PC-3 (cell line): ENCODE results near the gene IQSEC1.

ENCODE experiments used
- EZH2 ChIP-seq: fragments of 300-600 bp; sonication (generic); IDR thresholded peaks from one replicate; pipeline ENCODE4 v1.6.1; 2017; ENCODE audit warnings: antibody characterized with exemption, mild to moderate bottlenecking, low read length; ENCODE audit not compliant: unreplicated experiment
- EZH2phosphoT487 ChIP-seq: fragments of 300-600 bp; sonication (generic); IDR thresholded peaks from 2 replicates; pipeline ENCODE4 v1.6.1; 2018; ENCODE audit warnings: mild to moderate bottlenecking, antibody characterized with exemption, low read length, borderline replicate concordance
- TF ChIP-seq, protein P1 (sequence below): fragments of 300-600 bp; sonication (generic); conservative IDR thresholded peaks from 2 replicates; pipeline ENCODE4 v1.5.1; 2017; ENCODE audit warnings: antibody characterized with exemption, low read depth, mild to moderate bottlenecking, low read length

DNA sequence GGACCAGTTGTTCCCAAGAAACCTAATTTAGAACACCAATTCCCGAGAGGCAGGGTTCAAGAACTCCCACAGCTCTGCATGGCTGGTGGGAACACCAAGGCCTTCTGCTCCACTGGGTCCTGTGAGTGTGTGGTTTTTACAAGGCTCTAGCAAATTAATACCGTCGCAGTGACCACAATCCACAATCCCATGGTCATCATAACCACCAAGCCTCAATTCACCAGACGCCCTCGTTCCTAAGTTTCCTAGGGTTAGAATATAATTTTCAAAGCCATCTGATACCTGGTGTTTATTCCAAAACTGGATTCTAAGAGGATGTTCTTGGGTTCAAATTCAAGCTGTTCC, 116.9 kb downstream of the IQSEC1 start:
- TF ChIP-seq, protein P1, sequence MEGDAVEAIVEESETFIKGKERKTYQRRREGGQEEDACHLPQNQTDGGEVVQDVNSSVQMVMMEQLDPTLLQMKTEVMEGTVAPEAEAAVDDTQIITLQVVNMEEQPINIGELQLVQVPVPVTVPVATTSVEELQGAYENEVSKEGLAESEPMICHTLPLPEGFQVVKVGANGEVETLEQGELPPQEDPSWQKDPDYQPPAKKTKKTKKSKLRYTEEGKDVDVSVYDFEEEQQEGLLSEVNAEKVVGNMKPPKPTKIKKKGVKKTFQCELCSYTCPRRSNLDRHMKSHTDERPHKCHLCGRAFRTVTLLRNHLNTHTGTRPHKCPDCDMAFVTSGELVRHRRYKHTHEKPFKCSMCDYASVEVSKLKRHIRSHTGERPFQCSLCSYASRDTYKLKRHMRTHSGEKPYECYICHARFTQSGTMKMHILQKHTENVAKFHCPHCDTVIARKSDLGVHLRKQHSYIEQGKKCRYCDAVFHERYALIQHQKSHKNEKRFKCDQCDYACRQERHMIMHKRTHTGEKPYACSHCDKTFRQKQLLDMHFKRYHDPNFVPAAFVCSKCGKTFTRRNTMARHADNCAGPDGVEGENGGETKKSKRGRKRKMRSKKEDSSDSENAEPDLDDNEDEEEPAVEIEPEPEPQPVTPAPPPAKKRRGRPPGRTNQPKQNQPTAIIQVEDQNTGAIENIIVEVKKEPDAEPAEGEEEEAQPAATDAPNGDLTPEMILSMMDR: no peak
- TF ChIP-seq EZH2 (no peak), EZH2phosphoT487 (no peak)
